K562 (cell line): Measurements from ENCODE around the gene SLC24A4. TPM values are rescaled to one million over a fixed set of nuclear protein-coding genes. Genes with fewer than 3 reads are reported as not detected.

Experiments
- ATAC-seq: fragments of 200-7000 bp; cut with Tn5 transposase; 3 replicates; pipeline ENCODE4 v1.9.1; 2020; ENCODE audit warnings: moderate library complexity
- BruUV-seq: library from RNA; stranded (reverse); fragments of 400-500 nt; replicated peaks from 2 replicates; lab custom pipeline; 2021; lab: Mats Ljungman, UMichigan
- CTCF ChIA-PET: fragments of 300-600 bp; formaldehyde crosslinking; extraction: SDS; loops from one replicate; lab custom pipeline; 2021; ENCODE audit warnings: low intra/inter-chr PET ratio; lab: Yijun Ruan, JAX
- POLR2A ChIA-PET: fragments of 300-600, 350-650 bp; sonication (Branson Sonifier 250); formaldehyde crosslinking; extraction: SDS; loops from one replicate; lab custom pipeline; 2021; ENCODE audit warnings: antibody characterized with exemption, inconsistent platforms; lab: Yijun Ruan, JAX
- DNase-seq, 4 experiments: peaks; one replicate each; pipeline versions ENCODE4 v3.0.0 to v3.0.0-alpha.2; 2011 to 2018; ENCODE audit warnings: low spot score in 3 of 4, mixed read lengths in 3 of 4; ENCODE audit errors: extremely low read depth in 1 of 4
- FAIRE-seq: peaks from 2 replicates; lab custom pipeline; 2011; peaks lifted over from hg19 to GRCh38; lab: Jason Lieb, UNC
- H2AFZ ChIP-seq: 2 replicates; pipeline ENCODE4 v1.6.0; 2011; ENCODE audit warnings: low read depth, low read length, control low read depth, inconsistent platforms
- H3K27ac ChIP-seq: fragments of 200-600 bp; 3 replicates; pipeline ENCODE4 v1.8.0; 2011; ENCODE audit warnings: low read depth, mild to moderate bottlenecking, control low read depth, inconsistent platforms, low read length, moderate library complexity, mixed read lengths; ENCODE audit errors: extremely low read depth
- H3K27me3 ChIP-seq, 2 experiments: fragments of 300-600 bp in 1 of 2; 2 replicates in 1 of 2; 3 replicates in 1 of 2; pipeline versions ENCODE4 v1.6.0 to v1.8.0; 2011; ENCODE audit warnings: inconsistent platforms in 2 of 2, low read length in 2 of 2, mild to moderate bottlenecking in 1 of 2, mixed read lengths in 1 of 2, moderate library complexity in 1 of 2; ENCODE audit not compliant: control insufficient read depth in 2 of 2, insufficient read depth in 2 of 2
- H3K36me3 ChIP-seq: fragments of 300-600 bp; 3 replicates; pipeline ENCODE4 v1.8.0; 2011; ENCODE audit warnings: mild to moderate bottlenecking, low read length, inconsistent platforms; ENCODE audit not compliant: control insufficient read depth, insufficient read depth
- H3K4me1 ChIP-seq, 2 experiments: fragments of 200-600 bp in 1 of 2; replicated peaks in 1 of 2; 2 replicates in 1 of 2; 3 replicates in 1 of 2; pipeline versions ENCODE4 v1.5.1 to v1.8.0; 2011; ENCODE audit warnings: inconsistent platforms in 2 of 2, low read length in 2 of 2, mild to moderate bottlenecking in 1 of 2, mixed read lengths in 1 of 2, moderate library complexity in 1 of 2; ENCODE audit not compliant: control insufficient read depth in 2 of 2, insufficient read depth in 2 of 2
- H3K4me2 ChIP-seq: 2 replicates; pipeline ENCODE4 v1.6.1; 2011; ENCODE audit warnings: low read length, control low read depth, inconsistent platforms, mixed read lengths; ENCODE audit not compliant: insufficient read depth
- H3K4me3 ChIP-seq: fragments of 200-600 bp; sonication (generic), shearing (Covaris generic); 2 replicates; pipeline ENCODE4 v1.5.1; 2016; ENCODE audit warnings: control low read depth, inconsistent platforms
- H3K79me2 ChIP-seq: fragments of 200-600 bp; 3 replicates; pipeline ENCODE4 v1.8.0; 2011; ENCODE audit warnings: low read length, inconsistent platforms; ENCODE audit not compliant: control insufficient read depth, insufficient read depth
- H3K9ac ChIP-seq, 2 experiments: 2 replicates each; pipeline versions ENCODE4 v1.6.0 to v1.6.1; 2011; ENCODE audit warnings: low read depth in 2 of 2, low read length in 2 of 2, control low read depth in 1 of 2, inconsistent platforms in 1 of 2, mild to moderate bottlenecking in 1 of 2, mixed read lengths in 1 of 2; ENCODE audit not compliant: insufficient read depth in 1 of 2
- H3K9me1 ChIP-seq: one replicate; pipeline ENCODE4 v1.6.0; 2011; ENCODE audit warnings: inconsistent platforms, mild to moderate bottlenecking, low read length, moderate library complexity; ENCODE audit not compliant: control insufficient read depth, insufficient read depth
- H3K9me3 ChIP-seq: replicated peaks from 2 replicates; pipeline ENCODE4 v1.5.1; 2011; ENCODE audit warnings: low read depth, low read length, inconsistent platforms; ENCODE audit not compliant: control insufficient read depth, insufficient read depth
- H4K20me1 ChIP-seq: replicated peaks from 2 replicates; pipeline ENCODE4 v1.6.1; 2011; ENCODE audit warnings: low read length, inconsistent platforms, mixed read lengths; ENCODE audit not compliant: control insufficient read depth, insufficient read depth
- CUX1 ChIP-seq: fragments of 200-800 bp; sonication (Bioruptor generic); IDR thresholded peaks from 2 replicates; pipeline ENCODE4 v1.6.1; 2016; ENCODE audit warnings: missing genetic modification characterization, missing compliant biosample characterization
- ELF2 ChIP-seq: fragments of 250-450 bp; sonication (Bioruptor Pico); IDR thresholded peaks from 2 replicates; pipeline ENCODE4 v1.5.0; 2021; ENCODE audit warnings: mild to moderate bottlenecking
- HDAC1 ChIP-seq, 2 experiments: fragments of 450-650 bp; IDR thresholded peaks; 2 replicates each; pipeline ENCODE4 v1.6.1; 2016 to 2017; ENCODE audit warnings: inconsistent platforms in 1 of 2, mild to moderate bottlenecking in 1 of 2, moderate library complexity in 1 of 2
- PHF21A ChIP-seq: fragments of 450-650 bp; IDR thresholded peaks from 2 replicates; pipeline ENCODE4 v1.6.1; 2017; ENCODE audit warnings: low read depth, borderline replicate concordance
- RERE ChIP-seq: sonication (generic); formaldehyde crosslinking; IDR thresholded peaks from 2 replicates; pipeline ENCODE4 v1.8.0; 2023; ENCODE audit warnings: missing genetic modification reagents, mild to moderate bottlenecking, borderline replicate concordance
- SMAD1 ChIP-seq: fragments of 150-350 bp; IDR thresholded peaks from 2 replicates; pipeline ENCODE4 v1.6.1; 2014; ENCODE audit warnings: low read length, low read depth; ENCODE audit not compliant: partially characterized antibody
- ZMIZ1 ChIP-seq, 2 experiments: fragments of 150-350 bp in 1 of 2; IDR thresholded peaks; 2 replicates each; pipeline ENCODE4 v1.6.1; 2012 to 2016; ENCODE audit warnings: low read depth in 2 of 2, low read length in 2 of 2, mild to moderate bottlenecking in 1 of 2, moderate library complexity in 1 of 2
- ZNF75A ChIP-seq: fragments of 450-650 bp; formaldehyde crosslinking; IDR thresholded peaks from 2 replicates; pipeline ENCODE4 v1.4.0; 2020; ENCODE audit warnings: mild to moderate bottlenecking
- WGBS: fragments of 100-300 bp; shearing (Covaris generic); methylation state at CpG from one replicate; pipeline ENCODE4 v1.1.6; 2016; ENCODE audit warnings: low coverage, mixed read lengths; ENCODE audit not compliant: insufficient coverage; ENCODE audit errors: missing lambda C conversion rate; 5-methylcytosine and 5-hydroxymethylcytosine counted together
- in situ Hi-C: fragments of 300-500 bp; cut with MboI; formaldehyde crosslinking; loops from 4 replicates; pipeline ENCODE4 v1.15.0; 2018; ENCODE audit warnings: inconsistent platforms, mixed read lengths
- intact Hi-C: fragments of 100-400 bp; cut with micrococcal nuclease; formaldehyde crosslinking; loops from 2 replicates; pipeline ENCODE4 v1.14.2; 2022
- polyA plus RNA-seq, 8 experiments: library from polyadenylated mRNA; depleted of rRNA in 4 of 8; stranded (reverse) in 5 of 8; unstranded in 3 of 8; fragments of >200 nt; fragmentation: Nextera tagmentation in 2 of 8; fragmentation: Illumina TruSeq in 1 of 8; extraction: Ambion mirVana in 2 of 8; extraction: Trizol in 1 of 8; gene quantifications; 2 replicates each; pipeline versions ENCODE4 v1.2.1 to v1.2.3, GENCODE V29; 2011 to 2014; ENCODE audit warnings: inconsistent platforms in 1 of 8, missing spikeins in 1 of 8
- total RNA-seq, 7 experiments: library from RNA; depleted of rRNA in 6 of 7; stranded (reverse); fragments of >200 nt in 6 of 7; fragmentation: Illumina TruSeq in 2 of 7; extraction: Trizol in 2 of 7; gene quantifications; 2 replicates each; pipeline versions ENCODE4 v1.2.1 to v1.2.3, GENCODE V29; 2011 to 2021; ENCODE audit warnings: low replicate concordance in 1 of 7

Gene SLC24A4
- total and polyA plus RNA-seq, 9 of the 15 experiments (the other 6 are each of a cell fraction or from before 2014, with no cell fraction given): not detected

GRCh38 chr14:92386637-92387036 lies 63.7 kb downstream of the SLC24A4 start:
- Histone ChIP-seq H3K9ac (no peak overlapping the region), H3K9me3 (no peaks in the 10 kb centered on the region), H3K4me3 (no peak overlapping the region), H3K27me3 (peaks cover 0 to 56% of the 10 kb centered on the region in 2 experiments; a peak in 2 of 5 replicates), H3K79me2 (no peaks in the 10 kb centered on the region), H3K4me1 (no peaks in the 10 kb centered on the region), H3K27ac (no peak overlapping the region), H2AFZ (no peak overlapping the region), H3K9me1 (no peaks in the 10 kb centered on the region), H4K20me1 (no peaks in the 10 kb centered on the region), H3K36me3 (no peaks in the 10 kb centered on the region), H3K4me2 (no peak overlapping the region)
- ChIA-PET CTCF (no interaction called here), POLR2A (no interaction called here)
- DNase-seq: no peak
- intact Hi-C loops: no loop called here
- in situ Hi-C loops: no loop called here
- under 1% methylated on average over 9 of the region's 9 CpGs for WGBS
- no peak for FAIRE-seq
- no TSS peak for BruUV-seq
- no peak for ATAC-seq
- no peak for TF ChIP-seq ZMIZ1 (IDR thresholded peaks at IDR 0.05; ENCODE audit: low read depth in 2 of 2, low read length in 2 of 2)
- TF ChIP-seq CUX1: no peak
- TF ChIP-seq PHF21A: no peak
- TF ChIP-seq ELF2 (CRISPR knock-in tag): no peak
- TF ChIP-seq ZNF75A: no peak
- TF ChIP-seq RERE: no peak
- TF ChIP-seq SMAD1: no peak
- no peak for TF ChIP-seq HDAC1 (IDR thresholded peaks at IDR 0.05)
